HepG2 (cell line): ENCODE results near the gene BLOC1S4. TPM values are rescaled to one million over a fixed set of nuclear protein-coding genes. Genes with fewer than 3 reads are reported as not detected.

Experiments
- AHDC1 ChIP-seq: sonication (generic); formaldehyde crosslinking; IDR thresholded peaks from 2 replicates; pipeline ENCODE4 v1.5.1; 2020; ENCODE audit warnings: mild to moderate bottlenecking, missing genetic modification reagents, borderline replicate concordance
- BCL6 ChIP-seq: IDR thresholded peaks from 2 replicates; pipeline ENCODE4 v1.6.1; 2016; ENCODE audit warnings: missing genetic modification reagents, missing compliant biosample characterization
- ONECUT2 ChIP-seq: sonication (generic); formaldehyde crosslinking; IDR thresholded peaks from 2 replicates; pipeline ENCODE4 v1.4.0; 2020; ENCODE audit warnings: missing genetic modification reagents
- SOX6 ChIP-seq, 2 experiments: fragments of 450-650 bp in 1 of 2; sonication (generic) in 1 of 2; formaldehyde crosslinking in 1 of 2; IDR thresholded peaks; 2 replicates each; pipeline versions ENCODE4 v1.4.0 to v1.6.1; 2017 to 2020; ENCODE audit warnings: antibody characterized with exemption in 1 of 2, mild to moderate bottlenecking in 1 of 2, missing genetic modification reagents in 1 of 2
- SRSF1 ChIP-seq: fragments of 200-400 bp; formaldehyde crosslinking; optimal IDR thresholded peaks from 2 replicates; pipeline ENCODE3; 2017; ENCODE audit warnings: mild to moderate bottlenecking, low read depth, low read length, moderate library complexity
- TMF1 ChIP-seq: sonication (generic); formaldehyde crosslinking; IDR thresholded peaks from 2 replicates; pipeline ENCODE4 v1.8.1; 2022; ENCODE audit warnings: low read depth, missing genetic modification reagents
- ZBTB8A ChIP-seq: sonication (generic); formaldehyde crosslinking; IDR thresholded peaks from 2 replicates; pipeline ENCODE4 v1.4.0; 2020; ENCODE audit warnings: mild to moderate bottlenecking, low read depth, missing genetic modification reagents, borderline replicate concordance
- ZFP62 ChIP-seq: sonication (generic); formaldehyde crosslinking; IDR thresholded peaks from 2 replicates; pipeline ENCODE4 v1.4.0; 2020; ENCODE audit warnings: missing genetic modification reagents
- ZNF337 ChIP-seq: sonication (generic); formaldehyde crosslinking; IDR thresholded peaks from 2 replicates; pipeline ENCODE4 v1.5.1; 2020; ENCODE audit warnings: missing genetic modification reagents, low read depth, mild to moderate bottlenecking, borderline replicate concordance
- ZNF691 ChIP-seq: sonication (generic); formaldehyde crosslinking; IDR thresholded peaks from 2 replicates; pipeline ENCODE4 v1.4.0; 2020; ENCODE audit warnings: missing genetic modification reagents, low read depth, mild to moderate bottlenecking, borderline replicate concordance
- ZNF737 ChIP-seq: sonication (generic); formaldehyde crosslinking; IDR thresholded peaks from 2 replicates; pipeline ENCODE4 v1.5.0; 2020; ENCODE audit warnings: missing genetic modification reagents, mild to moderate bottlenecking, borderline replicate concordance
- ZNF746 ChIP-seq: sonication (generic); formaldehyde crosslinking; IDR thresholded peaks from 2 replicates; pipeline ENCODE4 v1.8.0; 2022; ENCODE audit warnings: mild to moderate bottlenecking, missing genetic modification reagents
- ZNF749 ChIP-seq: sonication (generic); formaldehyde crosslinking; IDR thresholded peaks from 2 replicates; pipeline ENCODE4 v1.8.0; 2022; ENCODE audit warnings: mild to moderate bottlenecking, missing genetic modification reagents, moderate library complexity, borderline replicate concordance
- polyA plus RNA-seq, 8 experiments: library from polyadenylated mRNA; depleted of rRNA in 3 of 8; stranded (reverse) in 7 of 8; unstranded in 1 of 8; fragments of >200 nt; fragmentation: Illumina TruSeq in 4 of 8; extraction: Trizol in 4 of 8; gene quantifications; 2 replicates each; pipeline versions ENCODE4 v1.2.1 to v1.2.3, GENCODE V29; 2011 to 2016; ENCODE audit warnings: low read depth in 4 of 8, missing spikeins in 1 of 8, mixed read lengths in 1 of 8; ENCODE audit not compliant: insufficient read depth in 1 of 8
- total RNA-seq, 5 experiments: library from RNA; depleted of rRNA; stranded (reverse); fragments of >200 nt; fragmentation: Illumina TruSeq; extraction: Trizol; gene quantifications; 2 replicates each; pipeline ENCODE4 v1.2.3, GENCODE V29; 2016; ENCODE audit warnings: low read depth in 1 of 5
- TF ChIP-seq, protein P1 (sequence below): sonication (generic); formaldehyde crosslinking; IDR thresholded peaks from 2 replicates; pipeline ENCODE4 v1.4.0; 2020; ENCODE audit warnings: mild to moderate bottlenecking, missing genetic modification reagents
- TF ChIP-seq, protein P2 (sequence below): sonication (generic); formaldehyde crosslinking; IDR thresholded peaks from 2 replicates; pipeline ENCODE4 v1.4.0; 2020; ENCODE audit warnings: missing genetic modification reagents
- TF ChIP-seq, protein P3 (sequence below): sonication (generic); formaldehyde crosslinking; IDR thresholded peaks from 2 replicates; pipeline ENCODE4 v1.9.0; 2021; ENCODE audit warnings: missing genetic modification reagents, borderline replicate concordance

Gene BLOC1S4
- total and polyA plus RNA-seq, 2 of the 13 experiments (the other 11 are each of a cell fraction or from before 2014, with no cell fraction given), result 15.5 to 20.9 TPM

- TF ChIP-seq AHDC1, result 0 out of 2 replicates have a peak, but pooled peaks have one; percentile 15
- TF ChIP-seq, protein P1, sequence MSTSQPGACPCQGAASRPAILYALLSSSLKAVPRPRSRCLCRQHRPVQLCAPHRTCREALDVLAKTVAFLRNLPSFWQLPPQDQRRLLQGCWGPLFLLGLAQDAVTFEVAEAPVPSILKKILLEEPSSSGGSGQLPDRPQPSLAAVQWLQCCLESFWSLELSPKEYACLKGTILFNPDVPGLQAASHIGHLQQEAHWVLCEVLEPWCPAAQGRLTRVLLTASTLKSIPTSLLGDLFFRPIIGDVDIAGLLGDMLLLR (CRISPR knock-in tag), result peak; percentile 72
- TF ChIP-seq TMF1 (CRISPR knock-in tag), result no peak
- no peak for TF ChIP-seq ZFP62
- TF ChIP-seq, protein P2, sequence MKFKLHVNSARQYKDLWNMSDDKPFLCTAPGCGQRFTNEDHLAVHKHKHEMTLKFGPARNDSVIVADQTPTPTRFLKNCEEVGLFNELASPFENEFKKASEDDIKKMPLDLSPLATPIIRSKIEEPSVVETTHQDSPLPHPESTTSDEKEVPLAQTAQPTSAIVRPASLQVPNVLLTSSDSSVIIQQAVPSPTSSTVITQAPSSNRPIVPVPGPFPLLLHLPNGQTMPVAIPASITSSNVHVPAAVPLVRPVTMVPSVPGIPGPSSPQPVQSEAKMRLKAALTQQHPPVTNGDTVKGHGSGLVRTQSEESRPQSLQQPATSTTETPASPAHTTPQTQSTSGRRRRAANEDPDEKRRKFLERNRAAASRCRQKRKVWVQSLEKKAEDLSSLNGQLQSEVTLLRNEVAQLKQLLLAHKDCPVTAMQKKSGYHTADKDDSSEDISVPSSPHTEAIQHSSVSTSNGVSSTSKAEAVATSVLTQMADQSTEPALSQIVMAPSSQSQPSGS (CRISPR knock-in tag), result no peak
- no peak for TF ChIP-seq ZNF746 (CRISPR knock-in tag)
- TF ChIP-seq ONECUT2 (CRISPR knock-in tag), result no peak
- no peak; the same call in 1 of the 2 replicates for TF ChIP-seq ZNF691
- no peak for TF ChIP-seq ZNF737 (CRISPR knock-in tag)
- TF ChIP-seq, protein P3, sequence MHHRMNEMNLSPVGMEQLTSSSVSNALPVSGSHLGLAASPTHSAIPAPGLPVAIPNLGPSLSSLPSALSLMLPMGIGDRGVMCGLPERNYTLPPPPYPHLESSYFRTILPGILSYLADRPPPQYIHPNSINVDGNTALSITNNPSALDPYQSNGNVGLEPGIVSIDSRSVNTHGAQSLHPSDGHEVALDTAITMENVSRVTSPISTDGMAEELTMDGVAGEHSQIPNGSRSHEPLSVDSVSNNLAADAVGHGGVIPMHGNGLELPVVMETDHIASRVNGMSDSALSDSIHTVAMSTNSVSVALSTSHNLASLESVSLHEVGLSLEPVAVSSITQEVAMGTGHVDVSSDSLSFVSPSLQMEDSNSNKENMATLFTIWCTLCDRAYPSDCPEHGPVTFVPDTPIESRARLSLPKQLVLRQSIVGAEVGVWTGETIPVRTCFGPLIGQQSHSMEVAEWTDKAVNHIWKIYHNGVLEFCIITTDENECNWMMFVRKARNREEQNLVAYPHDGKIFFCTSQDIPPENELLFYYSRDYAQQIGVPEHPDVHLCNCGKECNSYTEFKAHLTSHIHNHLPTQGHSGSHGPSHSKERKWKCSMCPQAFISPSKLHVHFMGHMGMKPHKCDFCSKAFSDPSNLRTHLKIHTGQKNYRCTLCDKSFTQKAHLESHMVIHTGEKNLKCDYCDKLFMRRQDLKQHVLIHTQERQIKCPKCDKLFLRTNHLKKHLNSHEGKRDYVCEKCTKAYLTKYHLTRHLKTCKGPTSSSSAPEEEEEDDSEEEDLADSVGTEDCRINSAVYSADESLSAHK, result 0 out of 2 replicates have a peak, but pooled peaks have one; percentile 76
- no peak for TF ChIP-seq SOX6 (IDR thresholded peaks at IDR 0.05)
- TF ChIP-seq SOX6 (CRISPR knock-in tag; IDR thresholded peaks at IDR 0.05), result peak; percentile 30; the same call in 1 of the 2 replicates
- no peak for TF ChIP-seq ZBTB8A (CRISPR knock-in tag)
- no peak for TF ChIP-seq ZNF749 (CRISPR knock-in tag)
- TF ChIP-seq ZNF337, result no peak
- no peak; the same call in 1 of the 2 replicates for TF ChIP-seq BCL6 (CRISPR knock-in tag)
- no peak for TF ChIP-seq SRSF1
These were observed 6.5 kb upstream of the BLOC1S4 start, which contains the start of gene MRFAP1L1 (continued) for GRCh38 chr4:6709230-6710114.
